GM21717 (cell line): ENCODE results near the gene POLR3C.
A peak's percentile ranks its signal among the peaks of the same experiment; 100 is the strongest.

ENCODE experiments used
- ATAC-seq: cut with Tn5 transposase; IDR thresholded peaks from one replicate; pipeline ENCODE4 v1.9.1; 2021; ENCODE audit warnings: mild to moderate bottlenecking, moderate library complexity; ENCODE audit not compliant: unreplicated experiment

The POLR3C gene

GRCh38 chr1:145859491-145860023 lies 35.6 kb downstream of the POLR3C start:
- ATAC-seq, result peak; percentile 66

DNA sequence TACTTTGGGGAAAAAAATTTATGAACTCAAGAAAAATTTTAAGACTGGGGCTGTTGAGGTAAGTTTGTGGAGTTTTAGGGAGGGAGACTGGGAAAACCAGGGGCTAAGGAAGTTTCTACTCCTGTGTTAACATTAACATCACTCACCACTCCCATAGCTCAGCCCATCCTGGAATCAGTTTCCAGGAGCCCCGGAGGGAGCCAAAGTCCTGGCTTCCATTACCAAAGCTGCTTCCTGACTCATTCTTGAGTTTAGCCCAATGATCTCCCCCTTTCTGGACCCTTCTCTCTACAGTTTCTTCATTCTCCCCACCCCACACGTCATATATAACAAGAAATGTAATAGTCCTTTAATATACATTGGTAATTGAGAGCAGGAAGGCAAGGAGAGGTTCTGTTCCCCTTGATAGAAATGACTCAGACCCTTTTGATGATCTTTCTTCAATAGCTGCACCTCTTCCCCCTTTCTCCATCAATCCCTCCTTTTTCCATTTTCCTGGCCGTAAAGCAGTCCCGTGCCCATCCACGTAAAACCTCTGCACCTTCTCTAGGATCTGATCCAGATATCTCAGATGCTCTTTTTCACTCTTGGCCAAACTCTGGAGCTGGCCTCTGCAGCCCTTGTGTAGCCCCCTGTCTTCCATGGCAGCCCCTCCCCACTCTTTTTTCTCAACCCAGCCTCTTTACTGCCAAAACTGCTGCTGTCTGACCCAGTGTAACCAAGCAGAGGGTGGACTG lies 39.5 kb downstream of the POLR3C start:
- ATAC-seq, result no peak

- no peak for ATAC-seq
These were observed 44.2 kb downstream of the POLR3C start for GRCh38 chr1:145868232-145868631.

GRCh38 chr1:145871994-145872924 lies 48.3 kb downstream of the POLR3C start:
- no peak for ATAC-seq

GRCh38 chr1:145874646-145875045 lies 50.6 kb downstream of the POLR3C start:
- no peak for ATAC-seq

- no peak for ATAC-seq
These were observed 54.0 kb downstream of the POLR3C start for GRCh38 chr1:145877923-145878486.

DNA sequence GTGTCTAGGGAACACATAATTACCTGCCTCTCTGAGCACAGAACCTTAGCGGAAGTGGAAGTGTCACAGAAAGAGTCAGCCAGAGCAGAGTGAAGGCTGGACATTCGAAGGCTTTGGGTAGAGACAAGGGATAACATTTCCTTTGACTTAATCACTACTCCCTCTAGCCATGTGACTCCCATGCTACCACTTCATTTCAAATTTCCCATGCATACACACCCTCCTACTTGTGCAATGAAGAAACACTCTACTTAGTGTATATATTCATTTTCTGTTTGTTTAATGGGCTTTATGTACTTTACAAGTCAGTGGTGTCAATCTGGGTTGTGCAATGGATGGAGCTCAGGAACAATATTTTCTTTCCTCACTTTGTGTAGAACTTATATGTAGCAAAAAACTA lies 54.7 kb downstream of the POLR3C start:
- no peak for ATAC-seq

- ATAC-seq, result no peak
These were observed 55.8 kb downstream of the POLR3C start for GRCh38 chr1:145879775-145880174.

GRCh38 chr1:145884675-145885074 lies 60.7 kb downstream of the POLR3C start:
- ATAC-seq, result no peak

DNA sequence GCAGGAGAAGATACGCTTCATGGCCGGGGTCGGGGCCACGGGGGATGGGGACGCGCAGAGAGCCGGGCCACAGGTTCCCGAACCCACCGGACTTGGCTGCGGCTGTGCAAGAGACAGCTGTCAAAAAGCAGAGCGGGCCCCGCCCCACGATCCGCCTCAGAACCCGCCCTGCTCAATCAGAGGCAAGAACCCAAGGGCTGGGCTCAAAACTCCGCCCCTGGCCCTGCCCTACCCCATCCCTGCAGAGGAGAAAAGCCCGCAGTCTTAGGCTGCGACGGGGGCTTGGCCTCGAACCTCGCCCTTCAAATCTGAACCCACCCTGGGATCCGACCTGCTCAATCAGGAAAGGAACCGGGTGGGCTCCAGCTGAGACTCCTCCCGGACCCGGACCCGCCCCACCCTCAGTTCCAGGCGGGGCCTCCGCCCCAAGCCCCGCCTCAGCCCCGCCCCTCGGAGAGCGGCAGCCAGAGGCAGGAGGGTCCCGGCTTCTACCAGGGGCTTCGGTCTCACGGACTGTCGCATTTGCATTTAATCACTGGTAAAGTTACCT lies 61.8 kb downstream of the POLR3C start, which contains the start of gene ANKRD35:
Gene ANKRD35 (minus strand): TSS at position 129 of the 550 bp plus-strand sequence. CDS start 108 bp downstream, at position 21.
- ATAC-seq, result peak; percentile 97

- no peak for ATAC-seq
These were observed 62.4 kb downstream of the POLR3C start for GRCh38 chr1:145886390-145886789.

GRCh38 chr1:145886816-145887215 lies 62.8 kb downstream of the POLR3C start:
- no peak for ATAC-seq

DNA sequence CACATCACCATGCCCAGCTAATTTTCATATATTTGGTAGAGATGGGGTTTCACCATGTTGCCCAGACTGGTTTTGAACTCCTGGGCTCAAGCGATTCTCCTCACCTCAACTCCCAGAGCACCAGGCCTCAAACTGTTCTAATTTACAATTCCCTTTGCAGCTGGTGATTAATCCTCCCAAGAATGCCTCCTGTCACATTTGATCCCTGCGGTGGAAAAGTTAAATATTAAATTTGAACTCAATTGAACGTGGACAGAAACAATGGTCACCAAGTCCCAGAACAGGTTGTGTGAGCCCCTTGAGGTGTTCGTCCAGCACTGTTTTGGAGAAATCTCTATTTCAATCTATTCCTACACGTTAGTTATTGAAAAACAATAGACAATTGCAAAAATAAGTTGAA lies 63.6 kb downstream of the POLR3C start:
- no peak for ATAC-seq

- no peak for ATAC-seq
These were observed 65.7 kb downstream of the POLR3C start for GRCh38 chr1:145889722-145890121.

GRCh38 chr1:145891143-145891542 lies 67.1 kb downstream of the POLR3C start:
- no peak for ATAC-seq

- ATAC-seq, result no peak
These were observed 67.8 kb downstream of the POLR3C start for GRCh38 chr1:145891587-145892485.

GRCh38 chr1:145892486-145893087 lies 68.6 kb downstream of the POLR3C start:
- ATAC-seq, result no peak

DNA sequence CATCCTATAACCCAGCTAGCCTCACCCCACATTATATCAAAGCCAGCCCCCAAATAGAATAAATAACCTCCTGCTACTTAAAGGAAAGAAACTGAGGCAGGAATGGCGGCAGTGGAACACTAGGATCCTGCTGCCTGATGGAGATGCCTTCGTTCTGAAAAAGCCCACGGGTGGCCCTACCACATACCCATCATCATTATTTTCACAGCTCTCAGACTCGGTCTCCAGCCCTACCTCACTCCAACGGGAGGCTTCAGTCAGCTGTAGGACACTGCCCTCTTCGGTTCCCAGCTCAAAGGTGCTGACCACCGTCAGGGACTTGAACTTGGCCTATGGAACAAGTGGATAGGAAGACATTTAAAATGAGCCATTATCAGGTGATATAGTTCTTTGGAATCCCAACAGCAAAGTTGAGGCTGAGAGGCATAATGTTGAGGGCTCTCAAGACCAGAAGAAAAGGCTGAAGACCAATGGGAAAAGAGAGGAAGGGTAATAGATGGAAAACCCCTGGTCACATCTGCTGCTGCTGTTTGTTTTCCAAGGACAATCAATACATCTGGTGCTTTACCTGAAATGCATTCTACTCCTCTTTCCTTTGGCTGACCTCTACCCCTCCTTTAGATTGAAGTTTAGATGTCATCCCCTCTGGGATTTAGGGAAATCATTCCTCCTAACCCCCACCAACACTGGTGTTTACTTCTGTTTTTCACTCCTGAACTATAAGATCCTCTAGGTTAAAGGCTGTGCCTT lies 69.5 kb downstream of the POLR3C start:
- ATAC-seq, result no peak
